ENCODE data around the gene MYMX.

Gene MYMX

GRCh38 chr6:44265722-44266233 lies 49.1 kb downstream of the MYMX start:
- DNase-seq: no peak

DNA sequence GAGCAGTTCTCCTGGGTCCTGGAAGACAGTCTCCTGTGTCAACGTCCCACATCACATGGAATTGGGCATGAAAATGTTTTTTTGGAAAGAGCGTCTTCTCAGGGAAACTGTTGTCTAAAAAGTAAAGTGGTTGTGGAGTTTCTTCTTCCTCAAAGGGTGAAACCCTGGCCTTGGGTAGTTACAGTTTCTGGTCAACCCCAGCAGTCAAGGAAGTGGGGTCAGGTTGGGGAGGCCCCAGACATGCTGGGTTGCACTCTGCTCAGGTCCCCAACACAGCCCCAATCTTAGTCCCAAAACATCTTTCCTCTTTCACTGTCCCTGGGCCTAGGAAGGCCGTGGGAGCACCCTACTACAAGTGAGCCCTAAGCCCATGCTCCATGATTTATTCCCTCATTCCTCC lies 49.6 kb downstream of the MYMX start:
- no peak for DNase-seq

GRCh38 chr6:44267252-44267651 lies 50.5 kb downstream of the MYMX start:
- no peak for DNase-seq
